COLO829 (cell line): ENCODE data around the gene C12orf43.

Experiments used
- DNase-seq: peaks from one replicate; pipeline ENCODE4 v3.0.0; 2012; ENCODE audit warnings: low spot score

C12orf43 gene

GRCh38 chr12:121030576-121031212 is 14.4 kb upstream of the C12orf43 start:
- DNase-seq = no peak

- DNase-seq = no peak
These were observed 10.2 kb upstream of the C12orf43 start for GRCh38 chr12:121026274-121027045.

DNA sequence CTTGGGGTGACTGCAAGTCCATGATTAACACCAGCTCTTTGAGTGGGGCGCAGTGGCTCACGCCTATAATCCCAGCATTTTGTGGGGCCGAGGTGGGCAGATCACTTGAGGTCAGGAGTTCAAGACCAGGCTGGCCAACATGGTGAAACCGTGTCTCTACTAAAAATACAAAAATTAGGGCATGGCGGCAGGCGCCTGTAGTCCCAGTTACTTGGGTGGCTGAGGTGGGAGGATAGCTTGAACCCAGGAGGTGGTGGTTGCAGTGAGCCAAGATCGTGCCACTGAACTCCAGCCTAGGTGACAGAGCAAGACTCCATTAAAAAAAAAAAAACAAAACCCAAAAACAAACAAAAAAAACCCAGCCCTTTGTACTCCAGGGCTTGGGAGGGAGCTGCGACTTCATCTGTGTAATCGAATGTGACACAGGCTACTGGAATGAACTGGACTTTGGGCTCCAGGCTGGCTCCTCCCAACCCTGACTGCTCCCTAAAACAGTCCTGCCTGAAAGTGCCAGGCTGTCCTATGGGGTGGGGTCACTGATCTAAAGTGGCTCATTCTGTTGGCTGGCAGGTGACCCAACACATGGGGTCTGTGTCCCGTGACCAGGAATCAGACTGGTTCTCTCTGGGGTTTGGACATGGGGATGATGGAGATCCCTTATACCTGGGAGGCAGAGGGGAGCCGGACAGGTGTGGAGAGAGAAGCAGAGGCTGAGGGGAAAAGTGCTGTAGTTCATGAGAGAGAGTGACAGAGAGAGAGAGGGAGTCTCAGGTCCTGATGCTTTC is 9.3 kb upstream of the C12orf43 start:
- no peak for DNase-seq

- DNase-seq = no peak
These were observed 7.5 kb upstream of the C12orf43 start for GRCh38 chr12:121023799-121024198.

DNA sequence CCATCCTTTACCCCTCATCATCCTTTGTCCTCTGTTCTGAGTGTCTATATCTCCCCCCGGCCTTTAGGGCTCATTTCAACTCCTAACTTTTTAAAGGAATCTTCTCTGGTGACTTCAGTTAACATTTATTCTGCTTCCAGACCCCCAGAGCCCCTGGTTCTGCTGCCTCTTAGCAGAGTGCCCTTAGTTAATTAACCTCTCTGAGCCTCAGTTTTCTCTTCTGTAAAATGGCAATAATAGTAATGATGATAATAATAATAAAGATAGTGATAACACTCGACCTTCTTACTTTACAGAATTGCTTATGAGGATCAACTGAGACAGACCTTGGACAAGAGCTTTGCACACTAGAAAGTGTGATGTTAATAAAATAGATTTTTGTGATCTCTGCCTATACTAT is 6.4 kb upstream of the C12orf43 start:
- DNase-seq = no peak

- no peak for DNase-seq
These were observed 5.5 kb upstream of the C12orf43 start for GRCh38 chr12:121021754-121022153.

GRCh38 chr12:121018860-121019617 is 2.8 kb upstream of the C12orf43 start:
- no peak for DNase-seq

- no peak for DNase-seq
These were observed 1.7 kb upstream of the C12orf43 start for GRCh38 chr12:121017966-121018491.

- DNase-seq = no peak
These were observed 2.6 kb downstream of the C12orf43 start for GRCh38 chr12:121013715-121014114.

DNA sequence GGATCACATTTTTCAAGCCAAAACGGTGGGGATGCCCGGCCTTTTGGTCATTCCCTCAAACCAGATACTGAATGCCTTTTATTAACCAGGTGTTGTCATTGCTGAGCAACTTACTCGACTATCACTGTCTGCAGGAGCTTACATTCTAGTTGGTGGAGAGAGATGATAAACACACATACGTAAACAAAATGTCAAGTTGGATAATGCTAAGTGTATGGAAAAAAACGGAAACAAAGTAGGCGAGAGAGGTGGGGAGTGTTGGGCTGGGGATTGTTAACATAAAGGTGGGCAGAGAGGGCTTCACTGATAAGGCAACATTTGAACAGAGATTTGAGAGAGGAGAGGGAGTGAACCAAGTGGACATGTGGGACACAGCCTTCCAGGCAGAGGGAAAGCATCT is 4.5 kb downstream of the C12orf43 start:
- DNase-seq = no peak

GRCh38 chr12:121010860-121011259 is 5.4 kb downstream of the C12orf43 start:
- DNase-seq = no peak

GRCh38 chr12:121009741-121010140 is 6.5 kb downstream of the C12orf43 start:
- DNase-seq = no peak

- DNase-seq = no peak
These were observed 7.8 kb downstream of the C12orf43 start for GRCh38 chr12:121008347-121009098.

DNA sequence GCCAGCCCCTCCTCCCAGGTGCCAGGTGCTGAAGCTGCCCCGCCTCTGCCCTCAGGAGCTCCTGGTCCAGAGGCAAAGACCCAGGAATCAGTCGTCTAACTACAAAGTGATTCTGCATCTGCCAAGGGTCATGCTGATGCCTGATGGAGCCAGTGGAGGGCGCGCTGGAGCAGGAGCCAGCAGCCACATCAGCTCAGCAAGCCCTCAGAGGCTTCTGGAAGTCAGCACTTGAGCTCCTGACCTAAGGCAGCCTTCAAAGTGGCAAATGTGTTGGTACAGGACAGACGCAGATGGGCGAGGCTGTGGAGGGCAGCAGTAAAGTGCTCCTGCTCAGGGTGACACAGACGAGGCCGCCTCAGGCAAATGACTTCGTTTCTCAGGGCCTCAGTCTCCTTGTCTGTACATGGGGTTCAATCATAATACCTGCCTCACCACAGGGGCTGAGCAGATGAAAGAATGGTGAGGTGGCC is 10.9 kb downstream of the C12orf43 start:
- DNase-seq = peak; percentile 24

DNA sequence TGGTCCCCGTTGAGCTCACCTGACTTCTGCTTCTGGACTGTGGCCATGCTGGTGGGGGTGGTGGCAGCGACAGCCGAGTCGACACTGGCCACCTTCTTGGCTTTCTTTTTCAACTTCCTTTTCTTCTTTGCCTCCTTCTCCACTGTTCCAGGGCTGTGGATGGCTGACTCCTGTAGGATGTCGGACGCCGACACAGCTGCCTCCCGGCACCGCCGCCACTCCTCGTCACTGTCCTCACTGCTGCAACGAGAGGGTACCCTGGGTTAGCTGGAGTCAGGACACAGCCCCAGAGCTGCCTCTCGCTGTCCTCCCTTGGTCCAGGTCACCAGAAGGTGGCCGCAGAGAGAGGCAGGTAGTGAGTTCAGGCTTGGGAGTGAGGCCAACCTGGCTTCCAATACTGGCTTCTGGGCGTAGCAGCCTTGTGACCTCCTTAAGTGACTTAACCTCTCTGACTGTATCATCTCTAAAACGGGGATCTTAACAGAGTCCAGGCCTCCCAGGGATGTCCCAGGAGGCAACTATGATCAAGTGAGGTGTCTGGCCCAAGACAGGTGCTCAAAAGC is 12.0 kb downstream of the C12orf43 start:
- DNase-seq = no peak

DNA sequence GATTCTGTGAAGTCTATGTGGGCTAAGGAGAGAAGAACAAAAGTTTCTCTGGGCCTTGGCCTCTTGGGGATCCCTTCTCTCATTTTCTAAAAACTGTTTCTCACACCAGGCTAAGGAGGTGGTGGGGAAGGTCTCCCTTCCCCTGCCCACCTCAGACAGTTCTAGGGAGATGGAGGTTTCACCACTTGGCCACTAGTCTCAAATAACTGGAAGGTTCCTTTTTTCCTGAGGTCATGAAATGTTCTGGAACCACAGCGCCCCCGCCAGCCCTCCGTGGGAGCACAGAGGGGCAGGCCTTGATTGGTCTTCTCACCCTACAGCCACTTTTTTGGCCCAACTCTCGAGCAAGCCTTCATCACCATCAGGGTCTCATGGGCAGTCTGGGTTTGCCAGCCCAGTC is 12.6 kb downstream of the C12orf43 start:
- DNase-seq = no peak

- no peak for DNase-seq
These were observed 14.3 kb downstream of the C12orf43 start for GRCh38 chr12:121001841-121002483.

- DNase-seq = no peak
These were observed 15.2 kb downstream of the C12orf43 start for GRCh38 chr12:121001060-121001459.

GRCh38 chr12:121000530-121000929 is 15.8 kb downstream of the C12orf43 start:
- DNase-seq = no peak
